ENCODE results near the gene UBE2E2. TPM values are rescaled to one million over a fixed set of nuclear protein-coding genes. Genes with fewer than 3 reads are reported as not detected.

The UBE2E2 gene
- total RNA-seq, 1 donor from 2014 or later: 40.0 TPM

GRCh38 chr3:23259515-23259914, 56.4 kb downstream of the UBE2E2 start:
- intact Hi-C loops (cut with DNase I): no loop called here
- ATAC-seq: no peak
- DNase-seq (ENCODE audit: missing footprints): no peak

- no peak for ATAC-seq
- intact Hi-C loops (cut with DNase I): no loop called here
- DNase-seq (ENCODE audit: missing footprints): no peak
Observed at GRCh38 chr3:23262766-23263165, 59.6 kb downstream of the UBE2E2 start.

GRCh38 chr3:23263796-23264195, 60.7 kb downstream of the UBE2E2 start:
- intact Hi-C loops (cut with DNase I): no loop called here
- DNase-seq (ENCODE audit: missing footprints) (no peak), ATAC-seq (no peak)

- ATAC-seq (no peak), DNase-seq (ENCODE audit: missing footprints) (no peak)
- intact Hi-C loops (cut with DNase I): no loop called here
Observed at GRCh38 chr3:23264413-23264812, 61.3 kb downstream of the UBE2E2 start.

GRCh38 chr3:23270423-23270822, 67.3 kb downstream of the UBE2E2 start:
- intact Hi-C loops (cut with DNase I): no loop called here
- DNase-seq (ENCODE audit: missing footprints) (no peak), ATAC-seq (no peak)

GRCh38 chr3:23271876-23272741, 69.0 kb downstream of the UBE2E2 start:
- no peak for DNase-seq (ENCODE audit: missing footprints)
- intact Hi-C loops (cut with DNase I): no loop called here
- no peak for ATAC-seq

- ATAC-seq: no peak
- DNase-seq (ENCODE audit: missing footprints): no peak
- intact Hi-C loops (cut with DNase I): no loop called here
Observed at GRCh38 chr3:23272820-23273219, 69.7 kb downstream of the UBE2E2 start.

GRCh38 chr3:23275061-23275460, 71.9 kb downstream of the UBE2E2 start:
- intact Hi-C loops (cut with DNase I): no loop called here
- ATAC-seq (no peak), DNase-seq (ENCODE audit: missing footprints) (no peak)

GRCh38 chr3:23275814-23276213, 72.7 kb downstream of the UBE2E2 start:
- ATAC-seq (no peak), DNase-seq (ENCODE audit: missing footprints) (no peak)
- intact Hi-C loops (cut with DNase I): no loop called here

GRCh38 chr3:23276913-23277658, 74.0 kb downstream of the UBE2E2 start:
- ATAC-seq: no peak
- no peak for DNase-seq (ENCODE audit: missing footprints)
- intact Hi-C loops (cut with DNase I): no loop called here

GRCh38 chr3:23277688-23278087, 74.6 kb downstream of the UBE2E2 start:
- DNase-seq (ENCODE audit: missing footprints) (no peak), ATAC-seq (no peak)
- intact Hi-C loops (cut with DNase I): no loop called here

- DNase-seq (ENCODE audit: missing footprints) (no peak), ATAC-seq (no peak)
- intact Hi-C loops (cut with DNase I): no loop called here
Observed at GRCh38 chr3:23283625-23284024, 80.5 kb downstream of the UBE2E2 start.

GRCh38 chr3:23288286-23288685, 85.2 kb downstream of the UBE2E2 start:
- ATAC-seq: no peak
- DNase-seq (ENCODE audit: missing footprints): no peak
- intact Hi-C loops (cut with DNase I): no loop called here

- DNase-seq (ENCODE audit: missing footprints) (no peak), ATAC-seq (no peak)
- intact Hi-C loops (cut with DNase I): no loop called here
Observed at GRCh38 chr3:23288715-23289114, 85.6 kb downstream of the UBE2E2 start.

GRCh38 chr3:23292432-23292831, 89.3 kb downstream of the UBE2E2 start:
- DNase-seq (ENCODE audit: missing footprints) (no peak), ATAC-seq (no peak)
- intact Hi-C loops (cut with DNase I): no loop called here

GRCh38 chr3:23294770-23295387, 91.8 kb downstream of the UBE2E2 start:
- intact Hi-C loops (cut with DNase I): no loop called here
- DNase-seq (ENCODE audit: missing footprints) (no peak), ATAC-seq (no peak)

- intact Hi-C loops (cut with DNase I): no loop called here
- DNase-seq (ENCODE audit: missing footprints): no peak
- no peak for ATAC-seq
Observed at GRCh38 chr3:23301819-23302218, 98.7 kb downstream of the UBE2E2 start.

- DNase-seq (ENCODE audit: missing footprints): no peak
- ATAC-seq: no peak
- intact Hi-C loops (cut with DNase I): no loop called here
Observed at GRCh38 chr3:23302271-23302670, 99.1 kb downstream of the UBE2E2 start.

- no peak for DNase-seq (ENCODE audit: missing footprints)
Observed at GRCh38 chr3:23303601-23304217, 100.6 kb downstream of the UBE2E2 start.

More at GRCh38 chr3:23303601-23304217, 100.6 kb downstream of the UBE2E2 start:
- intact Hi-C loops (cut with DNase I): no loop called here
- ATAC-seq: no peak

All from Right ventricle myocardium inferior (tissue), 1 donor.